Measurements from ENCODE around the gene GRIK3.

DNA sequence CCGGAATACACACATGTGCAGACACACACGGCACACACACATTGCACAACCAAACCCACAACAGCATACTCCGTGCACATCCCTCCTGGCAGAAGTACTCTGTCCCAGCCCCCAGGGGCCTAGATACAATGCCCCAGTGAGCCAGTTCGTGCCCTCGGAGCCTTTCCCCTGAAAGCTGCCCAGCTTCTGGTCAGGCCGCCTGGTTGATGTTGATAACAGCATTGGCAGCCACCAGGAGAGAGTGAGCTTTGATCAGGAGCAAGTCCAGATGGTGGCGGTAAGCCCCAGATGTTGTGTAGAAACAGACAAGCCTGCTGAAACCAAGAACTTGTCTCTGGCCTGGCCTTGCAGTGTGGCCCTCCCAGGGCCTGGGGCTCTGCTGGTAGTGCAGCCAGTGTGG lies 109.1 kb downstream of the GRIK3 start:
- TF ChIP-seq, protein P1, sequence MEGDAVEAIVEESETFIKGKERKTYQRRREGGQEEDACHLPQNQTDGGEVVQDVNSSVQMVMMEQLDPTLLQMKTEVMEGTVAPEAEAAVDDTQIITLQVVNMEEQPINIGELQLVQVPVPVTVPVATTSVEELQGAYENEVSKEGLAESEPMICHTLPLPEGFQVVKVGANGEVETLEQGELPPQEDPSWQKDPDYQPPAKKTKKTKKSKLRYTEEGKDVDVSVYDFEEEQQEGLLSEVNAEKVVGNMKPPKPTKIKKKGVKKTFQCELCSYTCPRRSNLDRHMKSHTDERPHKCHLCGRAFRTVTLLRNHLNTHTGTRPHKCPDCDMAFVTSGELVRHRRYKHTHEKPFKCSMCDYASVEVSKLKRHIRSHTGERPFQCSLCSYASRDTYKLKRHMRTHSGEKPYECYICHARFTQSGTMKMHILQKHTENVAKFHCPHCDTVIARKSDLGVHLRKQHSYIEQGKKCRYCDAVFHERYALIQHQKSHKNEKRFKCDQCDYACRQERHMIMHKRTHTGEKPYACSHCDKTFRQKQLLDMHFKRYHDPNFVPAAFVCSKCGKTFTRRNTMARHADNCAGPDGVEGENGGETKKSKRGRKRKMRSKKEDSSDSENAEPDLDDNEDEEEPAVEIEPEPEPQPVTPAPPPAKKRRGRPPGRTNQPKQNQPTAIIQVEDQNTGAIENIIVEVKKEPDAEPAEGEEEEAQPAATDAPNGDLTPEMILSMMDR (IDR thresholded peaks at IDR 0.05): no peak
- TF ChIP-seq POLR2A (IDR thresholded peaks at IDR 0.05): no peak
